NCI-H187 treated with DMSO at 0.1 percent for 48 hours (cell line): ENCODE results near the gene RHEX.
"Not testable (repeated sequence)": the region's sequence is repeated elsewhere in the genome, so short reads cannot be mapped to it uniquely, and the experiment has no call there.

Experiments used
- DNase-seq: peaks from one replicate; lab custom pipeline; 2025; lab: John Stamatoyannopoulos, UW

RHEX gene

GRCh38 chr1:206052919-206053610 lies at the start of gene RHEX:
Gene RHEX, plus strand, starts transcription at chr1:206053173. Its CDS starts 44,656 bp downstream, at chr1:206097829.
- not testable (repeated sequence) for DNase-seq

- no peak for DNase-seq
Measured at GRCh38 chr1:206003854-206004800, 48.8 kb upstream of the RHEX start.

- DNase-seq, result no peak
Measured at GRCh38 chr1:206004826-206005225, 48.1 kb upstream of the RHEX start.

DNA sequence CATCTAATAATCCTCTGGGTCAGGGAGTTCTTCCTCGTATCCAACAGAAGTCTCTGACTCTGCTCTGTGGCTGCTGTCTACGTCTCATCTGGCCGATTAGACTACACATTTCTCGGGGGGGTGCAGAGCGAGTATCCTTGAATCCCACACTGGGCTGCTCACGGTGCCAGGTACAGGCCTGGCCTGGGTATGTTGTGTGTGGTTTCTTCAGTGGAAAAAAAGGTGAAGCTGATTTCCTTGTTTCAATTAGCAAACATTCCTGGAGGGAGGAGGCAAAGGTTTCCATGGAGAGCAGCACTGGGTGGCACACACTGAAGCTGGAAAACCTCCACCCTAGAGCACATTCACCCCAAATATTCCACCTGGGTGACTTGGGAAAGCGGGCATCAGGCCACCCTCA lies 47.7 kb upstream of the RHEX start:
- DNase-seq, result no peak

GRCh38 chr1:206005778-206006180 lies 47.2 kb upstream of the RHEX start:
- no peak for DNase-seq

DNA sequence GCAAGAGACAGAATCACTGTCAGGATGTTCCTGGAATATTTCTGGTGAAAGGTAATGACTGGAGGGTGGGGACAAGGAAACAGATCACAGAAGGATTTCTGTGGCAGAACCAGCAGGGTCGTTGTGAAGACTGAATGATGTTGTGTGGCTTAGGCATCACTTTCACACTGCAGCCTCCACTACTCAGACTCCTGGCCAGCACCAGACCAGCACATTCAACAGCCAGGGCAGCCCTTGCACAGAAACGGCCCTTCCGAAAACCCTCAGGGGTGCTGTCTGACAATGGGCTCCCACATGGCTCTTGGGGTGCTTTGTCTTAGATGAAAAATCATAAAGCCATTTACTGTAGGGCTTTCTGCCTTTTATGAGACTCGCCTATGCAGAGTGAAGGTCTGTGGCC lies 46.0 kb upstream of the RHEX start:
- no peak for DNase-seq

DNA sequence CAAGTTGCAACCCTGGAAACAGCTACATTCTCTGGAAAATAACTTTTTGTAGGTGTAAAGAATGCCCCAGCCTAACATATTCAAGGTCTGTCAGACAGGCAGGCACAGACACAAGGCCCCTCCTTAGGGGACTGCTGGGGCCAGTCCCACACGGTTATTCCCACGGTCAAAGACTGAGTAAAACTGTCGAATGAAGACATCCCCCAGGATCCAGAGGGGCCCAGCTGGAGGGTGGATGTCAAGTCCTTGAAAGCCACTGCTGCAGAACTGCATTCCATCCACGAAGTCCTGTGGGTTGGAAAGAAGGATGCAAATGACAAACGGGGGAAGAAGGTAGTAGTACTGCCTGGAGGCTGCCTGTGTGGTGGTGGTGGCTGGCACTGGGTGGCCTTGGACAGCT lies 42.9 kb upstream of the RHEX start:
- no peak for DNase-seq

- no peak for DNase-seq
Measured at GRCh38 chr1:206011057-206011456, 41.9 kb upstream of the RHEX start.

DNA sequence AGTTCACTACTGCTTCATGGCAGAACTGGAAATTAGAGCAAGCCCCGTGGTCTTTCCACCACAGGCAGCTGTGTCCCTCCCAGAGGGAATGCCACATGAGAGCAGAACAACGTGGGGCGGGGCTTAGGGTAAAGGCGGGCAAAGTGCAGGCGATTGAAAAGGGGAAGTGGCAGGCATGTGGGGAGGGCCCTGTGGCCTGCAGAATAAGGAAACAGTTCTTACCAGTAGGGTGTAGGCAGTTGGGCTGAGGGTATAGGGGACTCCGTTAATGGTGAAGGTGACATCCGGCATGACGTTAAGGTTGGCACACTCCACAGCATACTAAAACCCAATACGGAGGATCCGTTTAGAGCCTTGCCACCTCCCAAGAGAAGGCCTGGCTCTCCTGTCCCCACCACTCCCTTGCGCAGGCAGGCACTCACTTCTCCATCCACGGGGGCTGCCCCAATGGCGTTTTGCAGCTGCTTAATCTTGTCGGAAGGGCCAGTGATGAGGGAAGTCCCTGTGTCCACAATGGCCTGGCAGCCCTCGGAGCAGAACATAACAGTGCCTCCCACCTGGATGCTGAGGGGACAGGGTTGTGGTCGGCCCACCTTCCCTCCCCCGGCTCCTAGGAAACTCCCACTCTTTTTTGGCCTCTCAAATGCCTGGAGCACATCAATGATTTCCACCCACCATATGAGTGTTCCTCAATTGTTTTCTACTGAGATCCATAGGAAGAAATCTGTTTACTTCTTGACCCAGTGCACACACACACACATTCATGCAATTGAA lies 40.7 kb upstream of the RHEX start:
- no peak for DNase-seq

- DNase-seq, result no peak
Measured at GRCh38 chr1:206013026-206013795, 39.8 kb upstream of the RHEX start.

DNA sequence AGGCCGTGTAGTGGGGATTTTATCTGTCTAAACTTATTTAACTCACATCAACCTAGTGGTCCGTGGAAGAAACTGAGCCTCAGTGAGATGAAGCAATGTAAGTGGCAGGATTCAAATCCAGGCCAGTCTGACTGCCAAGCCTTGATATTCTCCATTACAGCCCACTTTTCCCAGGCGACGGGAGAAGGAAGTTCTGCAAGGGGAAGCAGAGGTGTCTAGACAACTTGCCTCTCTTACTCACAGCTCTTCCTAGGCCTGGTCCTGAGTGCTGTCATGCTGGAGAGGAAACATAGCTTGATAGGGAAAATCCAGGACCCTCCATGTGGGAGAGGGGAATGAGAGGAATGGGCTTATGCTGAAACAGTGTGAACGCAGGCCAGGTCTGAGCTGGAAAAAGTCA lies 38.4 kb upstream of the RHEX start:
- no peak for DNase-seq

GRCh38 chr1:206015071-206015470 lies 37.9 kb upstream of the RHEX start:
- DNase-seq, result no peak

GRCh38 chr1:206020393-206021007 lies 32.5 kb upstream of the RHEX start:
- DNase-seq, result no peak

- no peak for DNase-seq
Measured at GRCh38 chr1:206021008-206021625, 31.9 kb upstream of the RHEX start.

DNA sequence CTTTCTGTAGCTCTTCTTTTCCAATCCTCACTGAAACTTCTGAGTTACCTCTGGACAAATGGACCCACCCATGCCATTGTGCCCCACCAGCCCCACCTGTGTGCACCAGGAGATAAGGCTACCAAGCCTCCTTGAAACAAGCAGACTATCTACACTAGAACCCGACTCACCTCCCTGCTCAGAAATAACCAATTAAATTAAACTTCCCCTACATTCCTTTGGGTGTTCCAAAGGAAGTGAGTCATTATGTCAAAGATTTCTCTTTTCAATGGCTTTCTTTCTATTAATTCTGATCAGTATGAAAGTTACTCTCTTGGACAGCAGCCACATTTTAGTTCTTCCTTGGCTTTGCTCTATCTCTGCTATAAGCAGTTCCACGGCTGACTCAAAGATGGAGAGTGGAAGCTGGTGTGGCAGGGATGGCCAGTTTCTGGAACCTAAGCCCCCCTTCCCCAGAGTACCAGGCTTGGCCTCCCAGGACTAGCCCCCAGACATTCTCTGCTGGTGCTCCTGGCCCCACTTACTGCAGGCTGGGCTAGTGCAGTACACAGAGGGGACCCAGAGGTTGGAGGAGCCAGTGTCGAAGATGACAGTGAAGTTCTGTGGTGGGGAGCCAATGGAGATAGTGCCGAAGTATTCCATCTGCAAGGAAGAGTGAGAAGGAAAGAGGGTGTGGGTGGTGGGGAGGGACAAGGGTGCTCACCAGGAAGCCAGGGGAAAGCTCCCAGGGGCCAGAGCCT lies 31.2 kb upstream of the RHEX start:
- DNase-seq, result no peak

GRCh38 chr1:206022766-206023165 lies 30.2 kb upstream of the RHEX start:
- no peak for DNase-seq

DNA sequence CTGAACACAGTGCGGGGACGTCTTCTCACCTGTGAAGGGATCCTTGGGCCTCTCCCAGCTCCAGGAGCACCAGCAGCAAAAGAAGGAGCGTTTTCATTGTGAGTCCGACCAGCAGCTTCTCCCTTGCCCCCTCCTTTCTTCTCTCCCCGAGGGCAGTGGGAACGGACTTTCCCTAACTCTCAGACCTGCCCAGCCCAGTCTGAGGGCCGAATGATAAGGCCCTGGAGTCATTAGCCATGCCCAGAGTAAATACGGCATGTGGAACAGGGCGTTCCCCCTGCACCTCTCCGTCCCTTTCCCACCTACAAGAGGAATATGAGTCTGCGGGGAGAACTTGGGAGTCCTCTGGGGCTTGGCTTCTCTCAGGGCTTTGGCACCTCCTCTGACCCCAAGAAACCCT lies 29.3 kb upstream of the RHEX start, which contains the start of gene CTSE:
CTSE (minus strand) TSS at position 201 of the 400 bp plus-strand sequence; CDS start at position 97, 104 bp downstream.
- DNase-seq, result no peak

DNA sequence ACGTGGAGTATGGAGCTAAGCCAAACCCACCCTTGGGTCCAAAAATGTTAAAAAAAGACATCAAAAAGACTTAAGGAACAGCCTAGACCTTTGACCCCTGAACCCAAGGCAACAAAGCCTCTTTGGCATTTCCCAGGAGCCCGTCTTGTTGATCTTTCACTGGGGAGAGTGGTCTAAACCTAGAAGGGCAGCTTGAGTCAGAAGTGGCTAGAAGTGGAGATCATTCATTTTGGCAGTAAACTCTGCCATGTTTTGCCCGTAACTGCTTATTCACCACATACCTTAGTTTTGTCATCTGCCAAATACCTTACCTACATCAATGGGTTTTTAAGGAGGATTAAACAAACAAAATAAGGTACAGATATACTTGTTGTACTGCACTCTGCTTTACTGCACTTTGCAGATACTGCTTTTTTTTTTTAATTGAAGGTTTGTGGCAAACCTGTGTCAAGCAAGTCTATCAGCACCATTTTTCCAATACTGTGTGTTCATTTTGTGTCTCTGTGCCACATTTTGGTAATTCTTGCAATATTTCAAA lies 27.6 kb upstream of the RHEX start:
- no peak for DNase-seq

- DNase-seq, result no peak
Measured at GRCh38 chr1:206029484-206029883, 23.5 kb upstream of the RHEX start.

DNA sequence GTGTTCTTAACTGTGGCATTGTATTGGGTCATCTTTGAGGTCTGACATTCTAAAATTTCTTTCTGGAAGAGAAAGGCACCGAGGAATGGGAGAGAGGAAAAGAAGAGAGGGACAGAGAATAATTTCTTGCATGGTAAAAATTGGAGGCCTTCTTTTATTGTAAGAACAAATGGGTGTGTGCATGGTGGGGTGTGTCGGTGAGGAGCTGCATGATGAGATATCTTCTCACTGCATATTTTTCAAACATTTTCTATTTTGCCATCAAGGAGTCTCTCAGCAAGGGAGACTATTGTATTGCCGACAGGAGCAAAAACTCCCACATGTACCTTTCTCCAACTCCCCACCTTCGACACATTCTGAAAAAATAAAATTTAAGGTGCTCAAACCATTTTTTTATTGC lies 22.8 kb upstream of the RHEX start:
- DNase-seq, result no peak
